ENCODE results near the gene PNLIP. TPM values are rescaled to one million over a fixed set of nuclear protein-coding genes. Genes with fewer than 3 reads are reported as not detected.

The PNLIP gene
- total RNA-seq, 6 donors from 2014 or later = 1.7 to 3.3 TPM; not detected in 4

- 85 to 87% methylated on average over 10 of the region's 10 CpGs for WGBS, 2 donors
- ATAC-seq (ENCODE audit: low FRiP score in 2 of 2) (peak in 1 of 2 donors; percentile 5), DNase-seq (no peak)
- no peaks in the 10 kb centered on the region for H3K4me1 ChIP-seq
- H3K27me3 ChIP-seq = no peaks in the 10 kb centered on the region
- no peaks in the 10 kb centered on the region for H3K9me3 ChIP-seq
- TF ChIP-seq POLR2A (IDR thresholded peaks at IDR 0.05) = no peak
- TF ChIP-seq EP300 (IDR thresholded peaks at IDR 0.05) = no peak
- no peak for TF ChIP-seq POLR2AphosphoS5 (IDR thresholded peaks at IDR 0.05)
- no peak for TF ChIP-seq CTCF (IDR thresholded peaks at IDR 0.05)
- H3K36me3 ChIP-seq = no peaks in the 10 kb centered on the region
- H3K27ac ChIP-seq = no peak overlapping the region
- H3K4me3 ChIP-seq = no peak overlapping the region
Observed at GRCh38 chr10:116602648-116603400, 57.1 kb downstream of the PNLIP start.

- Histone ChIP-seq H3K4me1 (peaks cover 0 to 8% (median 0%) of the 10 kb centered on the region in 4 donors), H3K4me3 (no peak overlapping the region), H3K27me3 (no peaks in the 10 kb centered on the region), H3K27ac (no peak overlapping the region), H3K9me3 (no peaks in the 10 kb centered on the region), H3K36me3 (no peaks in the 10 kb centered on the region)
- DNase-seq = no peak
- TF ChIP-seq CTCF (IDR thresholded peaks at IDR 0.05) (no peak), POLR2AphosphoS5 (IDR thresholded peaks at IDR 0.05) (no peak), POLR2A (IDR thresholded peaks at IDR 0.05) (no peak), EP300 (IDR thresholded peaks at IDR 0.05) (no peak)
- WGBS, 2 donors = 64 to 75% methylated on average over 8 of the region's 8 CpGs
- no peak for ATAC-seq (ENCODE audit: low FRiP score in 2 of 2)
Observed at GRCh38 chr10:116606061-116606483, 60.3 kb downstream of the PNLIP start.

- Histone ChIP-seq H3K27ac (no peak overlapping the region), H3K9me3 (no peaks in the 10 kb centered on the region), H3K4me1 (peaks cover 0 to 8% (median 0%) of the 10 kb centered on the region in 4 donors), H3K27me3 (no peaks in the 10 kb centered on the region), H3K4me3 (no peak overlapping the region), H3K36me3 (no peaks in the 10 kb centered on the region)
- 81 to 82% methylated on average over 6 of the region's 6 CpGs for WGBS, 2 donors
- DNase-seq (no peak), ATAC-seq (ENCODE audit: low FRiP score in 2 of 2) (no peak)
- TF ChIP-seq EP300 (IDR thresholded peaks at IDR 0.05) = no peak
Observed at GRCh38 chr10:116607336-116607735, 61.6 kb downstream of the PNLIP start.

GRCh38 chr10:116608686-116609594, 63.2 kb downstream of the PNLIP start:
- no peak for ATAC-seq (ENCODE audit: low FRiP score in 2 of 2)
- Histone ChIP-seq H3K27ac (no peak overlapping the region), H3K36me3 (no peaks in the 10 kb centered on the region), H3K4me1 (peaks cover 0 to 8% (median 0%) of the 10 kb centered on the region in 4 donors), H3K9me3 (no peaks in the 10 kb centered on the region), H3K27me3 (no peaks in the 10 kb centered on the region), H3K4me3 (peak overlapping the region in 3 of 4 donors; percentile 18 to 41 (median 35))
- WGBS, 2 donors = 51 to 85% methylated on average over 5 to 29 of the region's 41 CpGs
- TF ChIP-seq POLR2A (IDR thresholded peaks at IDR 0.05) (no peak), EP300 (IDR thresholded peaks at IDR 0.05) (no peak), CTCF (IDR thresholded peaks at IDR 0.05) (no peak), POLR2AphosphoS5 (IDR thresholded peaks at IDR 0.05) (no peak)
- peak in 1 of 2 donors; percentile 52 for DNase-seq

GRCh38 chr10:116610443-116611152, 64.9 kb downstream of the PNLIP start:
- ATAC-seq (ENCODE audit: low FRiP score in 2 of 2) = no peak
- H3K4me3 ChIP-seq = no peak overlapping the region
- no peaks in the 10 kb centered on the region for H3K27me3 ChIP-seq

More at GRCh38 chr10:116610443-116611152, 64.9 kb downstream of the PNLIP start:
- Histone ChIP-seq H3K9me3 (no peaks in the 10 kb centered on the region), H3K27ac (no peak overlapping the region), H3K36me3 (no peaks in the 10 kb centered on the region), H3K4me1 (peaks cover 0 to 8% (median 0%) of the 10 kb centered on the region in 4 donors)
- no peak for DNase-seq
- 93 to 96% methylated on average over 13 of the region's 13 CpGs for WGBS, 2 donors
- no peak for TF ChIP-seq CTCF (IDR thresholded peaks at IDR 0.05)
- no peak for TF ChIP-seq EP300 (IDR thresholded peaks at IDR 0.05)
- TF ChIP-seq POLR2A (IDR thresholded peaks at IDR 0.05) = no peak
- TF ChIP-seq POLR2AphosphoS5 (IDR thresholded peaks at IDR 0.05) = no peak
